HG03558 (cell line): ENCODE measurements around the gene GAGE12E.
"Not testable (repeated sequence)": the region's sequence is repeated elsewhere in the genome, so short reads cannot be mapped to it uniquely, and the experiment has no call there.

Source experiments
- ATAC-seq: cut with Tn5 transposase; IDR thresholded peaks from one replicate; pipeline ENCODE4 v1.9.1; 2021; ENCODE audit warnings: moderate number of reproducible peaks; ENCODE audit not compliant: unreplicated experiment; ENCODE audit errors: extremely low read depth

Gene GAGE12E, protein sequence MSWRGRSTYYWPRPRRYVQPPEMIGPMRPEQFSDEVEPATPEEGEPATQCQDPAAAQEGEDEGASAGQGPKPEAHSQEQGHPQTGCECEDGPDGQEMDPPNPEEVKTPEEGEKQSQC

DNA sequence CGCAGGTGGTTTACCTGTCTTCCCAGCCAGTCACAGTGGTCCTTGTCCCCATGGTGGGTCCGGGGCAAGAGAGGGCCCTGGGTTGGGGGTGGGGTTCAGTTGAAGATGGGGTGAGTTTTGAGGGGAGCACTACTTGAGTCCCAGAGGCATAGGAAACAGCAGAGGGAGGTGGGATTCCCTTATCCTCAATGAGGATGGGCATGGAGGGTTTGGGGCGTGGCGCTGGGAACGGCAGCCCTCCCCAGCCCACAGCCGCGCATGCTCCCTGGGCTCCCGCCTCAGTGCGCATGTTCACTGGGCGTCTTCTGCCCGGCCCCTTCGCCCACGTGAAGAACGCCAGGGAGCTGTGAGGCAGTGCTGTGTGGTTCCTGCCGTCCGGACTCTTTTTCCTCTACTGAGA, at the start of gene GAGE12E:
GAGE12E (plus strand) TSS at position 301 of the 400 bp plus-strand sequence. CDS start 1,155 bp downstream, outside the sequence.
- ATAC-seq, result not testable (repeated sequence)

DNA sequence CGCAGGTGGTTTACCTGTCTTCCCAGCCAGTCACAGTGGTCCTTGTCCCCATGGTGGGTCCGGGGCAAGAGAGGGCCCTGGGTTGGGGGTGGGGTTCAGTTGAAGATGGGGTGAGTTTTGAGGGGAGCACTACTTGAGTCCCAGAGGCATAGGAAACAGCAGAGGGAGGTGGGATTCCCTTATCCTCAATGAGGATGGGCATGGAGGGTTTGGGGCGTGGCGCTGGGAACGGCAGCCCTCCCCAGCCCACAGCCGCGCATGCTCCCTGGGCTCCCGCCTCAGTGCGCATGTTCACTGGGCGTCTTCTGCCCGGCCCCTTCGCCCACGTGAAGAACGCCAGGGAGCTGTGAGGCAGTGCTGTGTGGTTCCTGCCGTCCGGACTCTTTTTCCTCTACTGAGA, 19.2 kb upstream of the GAGE12E start, which contains the start of gene GAGE12C:
GAGE12C (plus strand) TSS at position 301 of the 400 bp plus-strand sequence. CDS start 1,155 bp downstream, outside the sequence.
- ATAC-seq, result not testable (repeated sequence)

DNA sequence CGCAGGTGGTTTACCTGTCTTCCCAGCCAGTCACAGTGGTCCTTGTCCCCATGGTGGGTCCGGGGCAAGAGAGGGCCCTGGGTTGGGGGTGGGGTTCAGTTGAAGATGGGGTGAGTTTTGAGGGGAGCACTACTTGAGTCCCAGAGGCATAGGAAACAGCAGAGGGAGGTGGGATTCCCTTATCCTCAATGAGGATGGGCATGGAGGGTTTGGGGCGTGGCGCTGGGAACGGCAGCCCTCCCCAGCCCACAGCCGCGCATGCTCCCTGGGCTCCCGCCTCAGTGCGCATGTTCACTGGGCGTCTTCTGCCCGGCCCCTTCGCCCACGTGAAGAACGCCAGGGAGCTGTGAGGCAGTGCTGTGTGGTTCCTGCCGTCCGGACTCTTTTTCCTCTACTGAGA, 9.7 kb upstream of the GAGE12E start, which contains the start of gene GAGE12D:
GAGE12D (plus strand) TSS at position 301 of the 400 bp plus-strand sequence. CDS start 1,155 bp downstream, outside the sequence.
- not testable (repeated sequence) for ATAC-seq

DNA sequence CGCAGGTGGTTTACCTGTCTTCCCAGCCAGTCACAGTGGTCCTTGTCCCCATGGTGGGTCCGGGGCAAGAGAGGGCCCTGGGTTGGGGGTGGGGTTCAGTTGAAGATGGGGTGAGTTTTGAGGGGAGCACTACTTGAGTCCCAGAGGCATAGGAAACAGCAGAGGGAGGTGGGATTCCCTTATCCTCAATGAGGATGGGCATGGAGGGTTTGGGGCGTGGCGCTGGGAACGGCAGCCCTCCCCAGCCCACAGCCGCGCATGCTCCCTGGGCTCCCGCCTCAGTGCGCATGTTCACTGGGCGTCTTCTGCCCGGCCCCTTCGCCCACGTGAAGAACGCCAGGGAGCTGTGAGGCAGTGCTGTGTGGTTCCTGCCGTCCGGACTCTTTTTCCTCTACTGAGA, 9.5 kb downstream of the GAGE12E start, which contains the start of gene GAGE12F:
GAGE12F (plus strand) TSS at position 301 of the 400 bp plus-strand sequence. CDS start 1,155 bp downstream, outside the sequence.
- ATAC-seq, result not testable (repeated sequence)

DNA sequence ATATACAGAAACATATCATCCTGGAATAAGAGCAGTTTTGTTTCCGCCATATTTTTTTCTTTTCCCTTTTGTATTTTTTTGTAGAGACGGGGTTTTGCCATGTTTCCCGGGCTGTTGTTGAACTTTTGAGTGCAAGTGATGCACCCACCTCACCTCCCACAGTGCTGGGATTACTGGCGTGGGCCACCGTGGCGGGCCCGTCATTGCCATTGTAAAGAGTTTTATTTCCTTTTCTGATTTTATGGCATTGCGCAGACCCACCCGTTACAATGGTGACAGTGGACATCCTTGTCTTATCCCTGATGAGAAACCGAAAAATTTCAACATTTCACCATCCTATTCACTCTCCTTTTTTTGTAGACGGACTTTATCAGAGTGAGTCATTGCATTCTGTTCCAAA, 17.6 kb downstream of the GAGE12E start:
- ATAC-seq, result not testable (repeated sequence)

DNA sequence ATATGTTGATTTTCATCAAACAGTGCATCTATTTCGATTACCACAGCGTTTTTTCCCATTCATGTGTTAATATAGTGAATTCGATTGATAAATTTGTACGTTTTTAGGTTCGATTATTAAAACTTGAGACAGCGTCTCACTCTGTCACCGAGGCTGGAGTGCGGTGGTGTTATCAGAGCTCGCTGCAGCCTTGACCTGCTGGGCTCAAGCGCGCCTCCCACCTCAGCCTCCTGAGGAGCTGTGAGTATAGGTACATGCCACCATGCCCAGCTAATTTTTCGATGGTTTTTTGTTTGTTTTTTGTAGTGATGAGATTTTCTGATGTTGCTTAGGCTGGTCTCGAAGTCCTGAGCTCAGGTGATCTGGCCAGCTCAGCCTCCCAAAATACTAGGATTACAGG, 18.1 kb downstream of the GAGE12E start:
- ATAC-seq, result not testable (repeated sequence)

DNA sequence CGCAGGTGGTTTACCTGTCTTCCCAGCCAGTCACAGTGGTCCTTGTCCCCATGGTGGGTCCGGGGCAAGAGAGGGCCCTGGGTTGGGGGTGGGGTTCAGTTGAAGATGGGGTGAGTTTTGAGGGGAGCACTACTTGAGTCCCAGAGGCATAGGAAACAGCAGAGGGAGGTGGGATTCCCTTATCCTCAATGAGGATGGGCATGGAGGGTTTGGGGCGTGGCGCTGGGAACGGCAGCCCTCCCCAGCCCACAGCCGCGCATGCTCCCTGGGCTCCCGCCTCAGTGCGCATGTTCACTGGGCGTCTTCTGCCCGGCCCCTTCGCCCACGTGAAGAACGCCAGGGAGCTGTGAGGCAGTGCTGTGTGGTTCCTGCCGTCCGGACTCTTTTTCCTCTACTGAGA, 19.0 kb downstream of the GAGE12E start, which contains the start of gene GAGE12G:
GAGE12G (plus strand) TSS at position 301 of the 400 bp plus-strand sequence. CDS start 1,155 bp downstream, outside the sequence.
- not testable (repeated sequence) for ATAC-seq

DNA sequence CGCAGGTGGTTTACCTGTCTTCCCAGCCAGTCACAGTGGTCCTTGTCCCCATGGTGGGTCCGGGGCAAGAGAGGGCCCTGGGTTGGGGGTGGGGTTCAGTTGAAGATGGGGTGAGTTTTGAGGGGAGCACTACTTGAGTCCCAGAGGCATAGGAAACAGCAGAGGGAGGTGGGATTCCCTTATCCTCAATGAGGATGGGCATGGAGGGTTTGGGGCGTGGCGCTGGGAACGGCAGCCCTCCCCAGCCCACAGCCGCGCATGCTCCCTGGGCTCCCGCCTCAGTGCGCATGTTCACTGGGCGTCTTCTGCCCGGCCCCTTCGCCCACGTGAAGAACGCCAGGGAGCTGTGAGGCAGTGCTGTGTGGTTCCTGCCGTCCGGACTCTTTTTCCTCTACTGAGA, 28.6 kb downstream of the GAGE12E start, which contains the start of gene GAGE12H:
GAGE12H (plus strand) TSS at position 301 of the 400 bp plus-strand sequence. CDS start 1,155 bp downstream, outside the sequence.
- not testable (repeated sequence) for ATAC-seq

DNA sequence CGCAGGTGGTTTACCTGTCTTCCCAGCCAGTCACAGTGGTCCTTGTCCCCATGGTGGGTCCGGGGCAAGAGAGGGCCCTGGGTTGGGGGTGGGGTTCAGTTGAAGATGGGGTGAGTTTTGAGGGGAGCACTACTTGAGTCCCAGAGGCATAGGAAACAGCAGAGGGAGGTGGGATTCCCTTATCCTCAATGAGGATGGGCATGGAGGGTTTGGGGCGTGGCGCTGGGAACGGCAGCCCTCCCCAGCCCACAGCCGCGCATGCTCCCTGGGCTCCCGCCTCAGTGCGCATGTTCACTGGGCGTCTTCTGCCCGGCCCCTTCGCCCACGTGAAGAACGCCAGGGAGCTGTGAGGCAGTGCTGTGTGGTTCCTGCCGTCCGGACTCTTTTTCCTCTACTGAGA, 38.1 kb downstream of the GAGE12E start, which contains the start of gene GAGE2A:
GAGE2A (plus strand) TSS at position 301 of the 400 bp plus-strand sequence. CDS start 1,155 bp downstream, outside the sequence.
- not testable (repeated sequence) for ATAC-seq

DNA sequence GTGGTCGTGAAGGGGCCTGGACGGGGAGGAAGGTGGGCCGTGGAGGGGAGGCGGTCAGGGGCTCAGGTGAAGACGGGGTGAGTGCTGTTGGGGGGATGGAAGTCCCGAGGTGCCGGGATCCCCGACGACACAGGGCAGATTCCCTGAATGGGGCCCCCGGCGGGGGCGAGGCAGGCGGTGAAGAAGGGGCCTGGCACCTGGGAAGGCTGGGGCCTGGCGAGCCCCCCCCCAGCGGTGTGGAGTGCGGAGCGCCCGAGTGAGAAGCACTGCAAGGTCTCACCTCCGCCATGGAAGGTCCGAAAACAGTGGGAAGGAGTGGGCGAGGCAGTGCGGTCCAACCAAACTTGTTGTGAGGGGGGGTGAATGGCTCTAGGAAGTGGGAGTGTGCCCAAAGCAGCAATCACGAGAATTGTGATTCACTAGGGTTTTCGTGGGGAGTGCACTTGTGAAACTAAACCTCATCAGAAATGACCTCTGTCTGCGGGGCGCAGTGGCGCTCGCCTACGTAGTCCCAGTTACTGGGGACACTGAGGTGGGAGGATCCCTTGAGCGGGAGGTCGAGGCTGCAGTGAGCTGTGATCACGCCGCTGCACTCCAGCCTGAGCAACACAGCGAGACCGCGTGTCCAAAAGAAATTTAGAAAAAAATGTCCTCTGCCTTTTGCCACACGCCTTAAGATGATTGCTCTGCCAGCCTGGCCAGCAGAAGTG, 38.8 kb downstream of the GAGE12E start:
- not testable (repeated sequence) for ATAC-seq

DNA sequence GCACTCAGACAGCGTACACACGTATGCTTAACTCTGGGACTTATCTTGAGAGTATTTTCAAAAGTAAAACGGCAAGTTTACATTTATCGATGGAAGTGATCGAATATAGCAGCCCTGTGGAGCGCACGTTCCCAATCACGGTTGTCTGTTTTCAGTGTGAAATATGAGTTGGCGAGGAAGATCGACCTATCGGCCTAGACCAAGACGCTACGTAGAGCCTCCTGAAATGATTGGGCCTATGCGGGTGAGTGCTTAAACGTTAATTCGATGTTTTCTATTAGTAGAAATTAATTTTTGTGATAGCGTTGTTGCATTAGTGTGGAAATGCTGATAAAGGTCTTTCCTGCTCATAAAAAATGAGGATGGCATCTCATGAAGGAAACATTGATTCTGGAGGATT, 39.4 kb downstream of the GAGE12E start:
- not testable (repeated sequence) for ATAC-seq

DNA sequence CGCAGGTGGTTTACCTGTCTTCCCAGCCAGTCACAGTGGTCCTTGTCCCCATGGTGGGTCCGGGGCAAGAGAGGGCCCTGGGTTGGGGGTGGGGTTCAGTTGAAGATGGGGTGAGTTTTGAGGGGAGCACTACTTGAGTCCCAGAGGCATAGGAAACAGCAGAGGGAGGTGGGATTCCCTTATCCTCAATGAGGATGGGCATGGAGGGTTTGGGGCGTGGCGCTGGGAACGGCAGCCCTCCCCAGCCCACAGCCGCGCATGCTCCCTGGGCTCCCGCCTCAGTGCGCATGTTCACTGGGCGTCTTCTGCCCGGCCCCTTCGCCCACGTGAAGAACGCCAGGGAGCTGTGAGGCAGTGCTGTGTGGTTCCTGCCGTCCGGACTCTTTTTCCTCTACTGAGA, 47.6 kb downstream of the GAGE12E start, which contains the start of gene GAGE1:
GAGE1 (plus strand) TSS at position 301 of the 400 bp plus-strand sequence. CDS start 1,155 bp downstream, outside the sequence.
- not testable (repeated sequence) for ATAC-seq
